DMS53 treated with DMSO at 0.1 percent for 48 hours (cell line): ENCODE measurements around the gene MAD2L1.

Source experiments
- DNase-seq: peaks from one replicate; lab custom pipeline; 2025; ENCODE audit not compliant: unreplicated experiment; lab: John Stamatoyannopoulos, UW

MAD2L1 gene

DNA sequence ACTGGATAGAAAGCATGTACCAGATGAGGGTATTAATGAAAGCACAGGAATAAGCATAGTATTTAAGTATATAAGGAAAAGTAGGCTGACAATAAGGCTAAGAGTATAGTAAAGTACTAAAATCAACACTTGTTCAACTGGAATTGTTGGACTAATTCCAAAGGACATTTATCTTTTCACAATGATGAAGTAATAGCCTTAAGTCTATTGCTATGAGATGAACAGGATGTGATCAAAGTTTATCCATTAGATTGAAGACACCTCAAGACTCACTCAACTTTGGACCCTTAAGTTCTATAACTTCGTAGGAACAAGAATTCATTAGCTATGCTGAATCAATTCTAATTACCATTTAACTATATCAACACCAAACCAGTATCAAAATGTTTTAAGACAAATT lies 7.6 kb downstream of the MAD2L1 start:
- no peak for DNase-seq

DNA sequence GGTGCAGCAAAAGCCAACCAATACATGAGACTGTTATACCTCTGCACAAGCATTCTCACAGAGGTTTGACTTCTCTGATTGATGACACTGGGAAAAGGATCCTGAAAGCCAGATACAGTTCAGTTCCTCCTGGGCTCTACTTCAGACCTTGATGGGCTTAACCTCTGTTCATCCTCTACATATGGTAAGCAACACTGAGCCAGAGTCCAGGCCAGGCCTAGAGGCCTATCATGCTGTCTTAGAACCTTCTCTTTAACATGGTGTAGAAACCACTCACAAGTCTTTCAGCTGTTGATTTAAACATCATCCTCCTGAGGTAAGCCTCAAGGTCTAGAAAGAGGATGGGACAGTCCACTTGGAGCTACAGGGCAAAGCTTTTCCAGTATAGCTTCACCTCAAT lies 9.2 kb downstream of the MAD2L1 start:
- no peak for DNase-seq

DNA sequence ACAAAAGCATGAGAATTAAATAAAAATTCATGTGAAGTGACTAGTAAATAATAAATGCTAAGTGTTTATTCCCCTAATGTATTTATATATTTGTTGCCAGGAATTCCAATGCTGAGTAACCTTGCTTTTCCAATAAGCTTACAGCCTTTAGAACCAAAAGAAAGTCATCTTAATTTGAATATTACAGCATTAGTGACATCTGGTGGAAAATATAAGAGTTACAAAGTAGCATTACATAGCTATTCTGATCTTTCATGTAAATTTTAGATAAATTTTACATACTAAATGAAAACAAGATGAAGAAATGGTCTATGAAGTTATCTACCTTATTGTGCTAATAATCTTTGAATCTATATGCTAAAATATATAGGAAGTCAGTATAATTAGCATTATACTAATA lies 10.4 kb downstream of the MAD2L1 start:
- DNase-seq, result no peak

- DNase-seq, result no peak
Observed at GRCh38 chr4:120055795-120056194, 10.9 kb downstream of the MAD2L1 start.

- DNase-seq, result no peak
Observed at GRCh38 chr4:120055162-120055561, 11.5 kb downstream of the MAD2L1 start.

- no peak for DNase-seq
Observed at GRCh38 chr4:120053911-120054310, 12.7 kb downstream of the MAD2L1 start.

GRCh38 chr4:120052856-120053255 lies 13.8 kb downstream of the MAD2L1 start:
- DNase-seq, result no peak

GRCh38 chr4:120051253-120051652 lies 15.4 kb downstream of the MAD2L1 start:
- no peak for DNase-seq

- peak; percentile 55 for DNase-seq
Observed at GRCh38 chr4:120049732-120050494, 16.7 kb downstream of the MAD2L1 start.

DNA sequence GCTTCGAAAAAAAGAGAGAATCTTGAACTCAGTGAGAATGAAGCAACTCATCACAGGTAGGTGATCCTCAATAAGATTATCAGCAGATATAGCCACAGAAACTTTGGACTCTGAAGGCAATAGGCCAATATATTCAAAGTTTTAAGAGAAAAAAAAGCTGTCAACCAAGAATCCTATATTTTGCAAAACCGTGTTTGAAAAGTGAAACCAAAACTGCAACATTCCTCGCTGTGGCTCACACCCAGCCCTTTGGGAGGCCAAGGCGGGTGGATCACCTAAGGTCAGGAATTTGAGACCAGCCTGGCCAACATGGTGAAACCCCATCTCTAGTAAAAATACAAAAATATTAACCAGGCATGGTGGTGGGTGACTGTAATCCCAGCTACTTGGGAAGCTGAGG lies 22.8 kb downstream of the MAD2L1 start:
- DNase-seq, result no peak

DNA sequence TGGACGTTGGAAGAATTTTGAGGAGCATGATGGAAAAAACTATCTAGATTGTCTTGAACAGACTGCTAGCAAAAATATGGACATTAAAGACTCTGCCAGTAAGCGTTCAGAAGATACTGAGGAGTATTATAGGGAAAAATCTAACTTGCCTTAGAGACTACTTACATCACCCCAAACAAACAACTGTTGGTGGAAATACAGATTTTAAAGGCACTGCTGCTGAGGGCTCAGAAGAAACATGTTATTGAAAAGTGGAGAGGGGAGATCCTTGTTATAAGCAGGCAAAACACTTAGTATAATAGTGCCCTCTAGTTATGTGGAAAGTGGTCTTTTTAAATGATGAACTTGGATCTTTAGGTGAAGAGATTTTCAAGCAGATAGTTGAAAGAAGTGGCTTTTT lies 29.2 kb downstream of the MAD2L1 start:
- DNase-seq, result no peak

DNA sequence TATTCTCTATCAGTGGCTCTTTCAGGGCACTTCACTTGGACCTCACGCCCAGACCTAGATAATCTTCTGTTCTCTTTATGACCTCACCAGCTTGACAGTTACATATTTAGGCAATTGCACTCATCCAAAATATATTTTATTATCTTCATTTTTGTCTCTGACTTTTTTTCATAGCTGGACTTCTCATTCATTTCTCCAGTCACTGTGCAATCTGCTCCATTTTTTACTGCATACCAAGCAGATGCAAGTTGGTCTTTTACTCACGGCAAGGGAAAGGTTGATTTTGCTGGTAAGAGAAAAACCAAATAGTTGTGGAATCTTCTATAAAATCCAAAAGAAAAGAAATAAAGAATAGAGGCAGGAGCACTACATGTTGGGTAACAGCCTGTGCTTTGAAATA lies 31.7 kb downstream of the MAD2L1 start:
- DNase-seq, result no peak

- DNase-seq, result no peak
Observed at GRCh38 chr4:120026853-120027252, 39.8 kb downstream of the MAD2L1 start.

DNA sequence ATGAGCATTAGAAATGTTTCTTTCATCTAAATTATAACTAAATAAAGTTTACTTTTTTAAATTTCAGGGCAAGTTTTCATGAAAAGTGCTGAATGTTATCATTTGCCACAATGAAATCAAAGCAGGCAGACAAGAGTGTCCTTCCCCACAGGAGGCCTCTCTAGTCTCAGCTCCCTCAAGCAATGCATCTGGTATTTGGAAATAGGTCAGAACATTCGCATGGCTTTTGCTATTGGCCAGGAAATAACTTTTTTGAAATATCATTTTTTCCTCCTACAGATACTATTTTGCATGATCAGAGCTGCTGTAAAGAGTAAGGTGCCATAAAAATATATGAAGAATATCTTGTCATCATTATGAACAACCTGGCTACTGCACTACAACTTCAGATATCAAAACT lies 41.1 kb downstream of the MAD2L1 start:
- DNase-seq, result no peak

- no peak for DNase-seq
Observed at GRCh38 chr4:120018786-120019185, 47.9 kb downstream of the MAD2L1 start.

- no peak for DNase-seq
Observed at GRCh38 chr4:120017939-120018692, 48.5 kb downstream of the MAD2L1 start.

DNA sequence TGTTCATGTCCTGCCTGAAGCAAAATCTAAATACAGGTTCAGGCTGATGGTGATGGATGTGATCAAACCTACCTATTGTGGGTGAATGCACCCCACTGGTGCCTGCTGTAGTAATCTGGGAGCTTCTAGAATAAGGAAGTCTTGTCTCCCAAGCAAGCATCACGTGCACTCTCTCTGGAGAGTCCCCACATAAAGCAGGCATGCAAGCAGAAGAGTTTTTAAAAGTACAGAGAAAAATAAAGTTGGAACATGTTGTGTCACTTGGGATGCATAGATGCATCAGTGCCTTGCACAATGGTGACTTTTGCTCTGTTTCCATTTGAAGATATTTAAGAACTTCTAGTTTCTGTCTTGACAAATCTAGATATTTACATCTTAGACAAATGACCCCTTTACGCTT lies 54.9 kb downstream of the MAD2L1 start:
- DNase-seq, result no peak

GRCh38 chr4:120010646-120011045 lies 56.0 kb downstream of the MAD2L1 start:
- DNase-seq, result no peak

DNA sequence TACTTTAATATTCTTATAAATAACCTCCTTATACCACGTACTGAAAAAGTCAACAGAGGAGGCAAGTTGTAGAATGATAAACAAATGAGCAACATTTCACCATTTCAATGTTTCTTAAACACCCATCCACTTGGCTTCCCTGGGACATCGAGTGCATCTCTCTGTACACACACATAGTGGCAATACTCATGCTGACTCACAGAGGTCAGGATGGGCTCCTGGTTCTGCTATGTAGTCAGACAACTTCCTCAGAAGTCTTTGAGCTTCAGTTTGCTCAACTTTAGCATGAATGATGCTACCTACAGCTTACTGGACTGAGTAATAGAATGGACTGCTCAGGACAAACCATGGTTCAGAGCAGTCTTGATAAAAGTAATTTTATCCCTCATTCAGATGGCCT lies 56.9 kb downstream of the MAD2L1 start:
- DNase-seq, result no peak

DNA sequence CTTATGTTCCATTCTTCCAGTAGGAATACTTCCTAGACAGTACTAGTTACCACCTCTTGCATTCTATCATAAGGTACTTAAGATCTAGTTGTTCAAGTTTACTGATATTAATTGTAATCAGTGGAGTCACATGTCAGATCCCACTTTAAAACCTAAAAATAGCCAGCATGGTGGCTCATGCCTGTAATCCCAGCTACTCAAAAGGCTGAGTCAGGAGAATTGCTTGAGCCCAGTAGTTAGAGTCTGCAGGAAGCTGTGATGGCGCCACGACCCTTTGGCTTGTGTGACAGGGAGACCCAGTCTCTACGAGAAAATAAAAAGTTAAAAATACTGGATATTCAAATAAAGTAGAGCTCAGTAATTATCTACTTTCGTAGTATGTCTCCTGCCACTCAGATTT lies 57.7 kb downstream of the MAD2L1 start:
- DNase-seq, result no peak

- no peak for DNase-seq
Observed at GRCh38 chr4:120007896-120008436, 58.7 kb downstream of the MAD2L1 start.

DNA sequence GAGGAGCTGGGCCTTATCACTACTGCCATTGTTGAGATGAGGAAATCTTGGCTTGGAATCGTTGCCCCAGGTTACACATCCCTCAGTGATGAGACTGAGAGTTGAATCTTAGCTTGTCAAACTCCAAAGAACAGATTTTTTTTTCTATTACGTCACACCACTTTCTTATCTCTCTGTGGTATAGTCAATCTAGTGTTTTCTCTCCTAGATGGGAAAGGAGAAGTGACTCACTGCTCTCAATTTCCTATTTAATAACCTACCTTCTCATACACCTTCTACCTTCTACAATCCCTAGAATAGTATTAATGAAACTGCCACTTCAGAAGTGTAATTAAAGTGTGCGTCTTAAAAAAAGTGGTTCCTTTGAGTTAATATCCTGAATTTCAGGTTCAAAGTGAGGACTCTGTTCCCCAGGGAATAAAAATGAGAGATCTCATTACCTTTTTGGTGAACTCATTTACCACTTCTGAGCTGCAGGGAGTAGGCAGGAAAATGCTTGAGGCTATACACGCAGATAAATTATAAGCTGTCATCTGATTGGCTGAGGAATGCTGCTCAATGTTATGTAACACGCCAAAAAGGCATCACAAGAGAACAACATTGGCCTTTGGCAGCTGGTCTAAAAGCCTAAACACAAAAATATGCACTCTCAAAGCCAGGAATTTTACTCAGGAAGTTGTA lies 59.3 kb downstream of the MAD2L1 start:
- no peak for DNase-seq
